MM.1S (cell line): ENCODE results near the gene C20orf96.

Source experiments
- CTCF ChIP-seq: fragments of 300-600 bp; sonication (generic); IDR thresholded peaks from 2 replicates; pipeline ENCODE4 v1.5.1; 2016; ENCODE audit warnings: antibody characterized with exemption, low read length, mixed read lengths
- EZH2phosphoT487 ChIP-seq: fragments of 300-600 bp; sonication (generic); IDR thresholded peaks from 2 replicates; pipeline ENCODE4 v1.6.1; 2018; ENCODE audit warnings: antibody characterized with exemption, low read length

GRCh38 chr20:284172-284571 lies 6.4 kb downstream of the C20orf96 start:
- TF ChIP-seq CTCF (no peak), EZH2phosphoT487 (no peak)
